HFFc6 (cell line): Measurements from ENCODE around the gene GDA. TPM values are rescaled to one million over a fixed set of nuclear protein-coding genes. Genes with fewer than 3 reads are reported as not detected.

Source experiments
- DNase-seq: peaks from one replicate; pipeline ENCODE4 v3.0.0-alpha.2; 2018
- H3K27ac Mint-ChIP-seq: 2 replicates; pipeline ENCODE4 v1.8.0; 2020; ENCODE audit warnings: mild to moderate bottlenecking, mixed read lengths
- H3K27me3 Mint-ChIP-seq: 2 replicates; pipeline ENCODE4 v1.8.0; 2021; ENCODE audit warnings: mild to moderate bottlenecking, moderate library complexity, mixed read lengths; ENCODE audit not compliant: insufficient read depth
- H3K36me3 Mint-ChIP-seq: 2 replicates; pipeline ENCODE4 v1.8.0; 2021; ENCODE audit warnings: low read depth, mixed read lengths
- H3K4me1 Mint-ChIP-seq: 2 replicates; pipeline ENCODE4 v1.8.0; 2020; ENCODE audit warnings: low read depth, mixed read lengths
- H3K4me3 Mint-ChIP-seq: 2 replicates; pipeline ENCODE4 v1.8.0; 2020; ENCODE audit warnings: mild to moderate bottlenecking, moderate library complexity, mixed read lengths
- H3K9me3 Mint-ChIP-seq: 2 replicates; pipeline ENCODE4 v1.8.0; 2020; ENCODE audit warnings: mild to moderate bottlenecking, mixed read lengths
- total RNA-seq, 6 experiments: library from RNA; stranded (reverse); fragmentation: NEBNext Ultra II Directional; extraction: Animal tissue kit (Norgen Biotek cat#: 25700); gene quantifications; 2 replicates in 1 of 6; 3 replicates in 5 of 6; pipeline ENCODE4 v1.2.3, GENCODE V29; 2021
- TF ChIP-seq, protein P1 (sequence below): fragments of 200-600 bp; sonication (generic); IDR thresholded peaks from 2 replicates; pipeline ENCODE4 v1.5.0; 2021; ENCODE audit warnings: antibody characterized with exemption, mild to moderate bottlenecking

GDA gene
- total RNA-seq, 6 experiments from 2014 or later, result not detected

GRCh38 chr9:72203205-72203803, 54.1 kb downstream of the GDA start:
- Mint-ChIP-seq H3K27me3 (peaks cover 12% of the 10 kb centered on the region), H3K4me1 (no peaks in the 10 kb centered on the region), H3K9me3 (no peaks in the 10 kb centered on the region), H3K36me3 (no peaks in the 10 kb centered on the region), H3K27ac (no peak overlapping the region), H3K4me3 (no peak overlapping the region)
- TF ChIP-seq, protein P1, sequence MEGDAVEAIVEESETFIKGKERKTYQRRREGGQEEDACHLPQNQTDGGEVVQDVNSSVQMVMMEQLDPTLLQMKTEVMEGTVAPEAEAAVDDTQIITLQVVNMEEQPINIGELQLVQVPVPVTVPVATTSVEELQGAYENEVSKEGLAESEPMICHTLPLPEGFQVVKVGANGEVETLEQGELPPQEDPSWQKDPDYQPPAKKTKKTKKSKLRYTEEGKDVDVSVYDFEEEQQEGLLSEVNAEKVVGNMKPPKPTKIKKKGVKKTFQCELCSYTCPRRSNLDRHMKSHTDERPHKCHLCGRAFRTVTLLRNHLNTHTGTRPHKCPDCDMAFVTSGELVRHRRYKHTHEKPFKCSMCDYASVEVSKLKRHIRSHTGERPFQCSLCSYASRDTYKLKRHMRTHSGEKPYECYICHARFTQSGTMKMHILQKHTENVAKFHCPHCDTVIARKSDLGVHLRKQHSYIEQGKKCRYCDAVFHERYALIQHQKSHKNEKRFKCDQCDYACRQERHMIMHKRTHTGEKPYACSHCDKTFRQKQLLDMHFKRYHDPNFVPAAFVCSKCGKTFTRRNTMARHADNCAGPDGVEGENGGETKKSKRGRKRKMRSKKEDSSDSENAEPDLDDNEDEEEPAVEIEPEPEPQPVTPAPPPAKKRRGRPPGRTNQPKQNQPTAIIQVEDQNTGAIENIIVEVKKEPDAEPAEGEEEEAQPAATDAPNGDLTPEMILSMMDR, result peak; percentile 76
- DNase-seq, result peak; percentile 38

GRCh38 chr9:72204062-72204461, 54.8 kb downstream of the GDA start:
- Mint-ChIP-seq H3K9me3 (no peaks in the 10 kb centered on the region), H3K27me3 (peaks cover 14% of the 10 kb centered on the region), H3K36me3 (no peaks in the 10 kb centered on the region), H3K4me3 (no peak overlapping the region), H3K27ac (no peak overlapping the region), H3K4me1 (no peaks in the 10 kb centered on the region)
- DNase-seq, result no peak
- TF ChIP-seq, protein P1, result no peak

DNA sequence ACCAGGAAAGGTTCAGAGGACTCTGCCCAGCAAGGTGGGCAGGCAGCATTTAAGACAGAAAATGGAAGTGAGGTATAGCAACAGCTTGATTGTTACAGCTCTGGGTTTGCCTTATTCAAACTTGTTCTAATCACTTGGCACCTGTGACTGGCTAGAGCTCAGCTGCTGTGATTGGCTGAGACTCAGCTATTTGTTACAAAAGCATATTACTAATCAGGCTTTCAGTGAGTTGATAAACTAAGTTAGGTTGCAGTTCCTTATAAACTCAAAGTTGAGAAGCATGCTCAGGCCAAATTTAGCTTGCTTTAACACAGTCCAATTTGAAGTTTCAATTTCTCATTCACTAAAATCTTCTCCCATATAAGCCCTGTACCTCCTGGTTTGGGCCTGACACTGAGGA, 56.3 kb downstream of the GDA start:
- DNase-seq, result no peak
- H3K27me3 Mint-ChIP-seq, result peaks cover 13% of the 10 kb centered on the region
- no peaks in the 10 kb centered on the region for H3K36me3 Mint-ChIP-seq
- no peak overlapping the region for H3K4me3 Mint-ChIP-seq
- TF ChIP-seq, protein P1, result no peak
- H3K4me1 Mint-ChIP-seq, result no peaks in the 10 kb centered on the region
- H3K27ac Mint-ChIP-seq, result no peak overlapping the region
- no peaks in the 10 kb centered on the region for H3K9me3 Mint-ChIP-seq

DNA sequence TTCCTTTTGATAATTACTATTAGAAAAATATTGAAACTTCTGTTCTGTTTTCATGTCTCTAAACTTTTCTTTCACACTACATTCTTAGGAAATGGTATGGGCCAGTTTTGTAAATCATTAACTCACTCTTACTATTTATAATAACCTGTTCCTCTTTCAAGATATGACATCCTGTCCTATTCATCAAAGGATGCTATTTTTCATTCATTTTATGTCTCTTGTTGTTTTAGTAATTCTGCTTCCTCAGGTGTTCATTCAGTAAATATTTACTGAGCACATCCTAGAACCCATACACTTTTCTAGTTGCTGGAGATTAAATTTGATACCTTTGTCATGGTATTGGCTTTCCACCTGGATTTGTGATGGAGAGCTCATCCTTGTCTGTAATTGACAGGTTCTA, 58.0 kb downstream of the GDA start:
- DNase-seq, result no peak
- H3K4me3 Mint-ChIP-seq, result no peak overlapping the region
- no peaks in the 10 kb centered on the region for H3K4me1 Mint-ChIP-seq
- H3K27me3 Mint-ChIP-seq, result peaks cover 12% of the 10 kb centered on the region
- TF ChIP-seq, protein P1, result no peak
- no peak overlapping the region for H3K27ac Mint-ChIP-seq
- H3K9me3 Mint-ChIP-seq, result no peaks in the 10 kb centered on the region
- H3K36me3 Mint-ChIP-seq, result no peaks in the 10 kb centered on the region

GRCh38 chr9:72210522-72210921, 61.3 kb downstream of the GDA start:
- H3K27me3 Mint-ChIP-seq, result peaks cover 14% of the 10 kb centered on the region
- no peak for DNase-seq
- no peak overlapping the region for H3K27ac Mint-ChIP-seq
- H3K9me3 Mint-ChIP-seq, result no peaks in the 10 kb centered on the region; the same call in 1 of the 2 replicates
- H3K4me1 Mint-ChIP-seq, result no peaks in the 10 kb centered on the region
- no peak overlapping the region for H3K4me3 Mint-ChIP-seq
- no peaks in the 10 kb centered on the region for H3K36me3 Mint-ChIP-seq
- TF ChIP-seq, protein P1, result no peak
